GM18517 (cell line): ENCODE data around the gene ARFGEF2.
"Not testable (repeated sequence)": the region's sequence is repeated elsewhere in the genome, so short reads cannot be mapped to it uniquely, and the experiment has no call there.

Experiments
- ATAC-seq: cut with Tn5 transposase; IDR thresholded peaks from one replicate; pipeline ENCODE4 v1.9.1; 2021; ENCODE audit warnings: mild to moderate bottlenecking, moderate library complexity; ENCODE audit not compliant: unreplicated experiment

Gene ARFGEF2

GRCh38 chr20:48926821-48927220 lies 5.3 kb downstream of the ARFGEF2 start:
- no peak for ATAC-seq

DNA sequence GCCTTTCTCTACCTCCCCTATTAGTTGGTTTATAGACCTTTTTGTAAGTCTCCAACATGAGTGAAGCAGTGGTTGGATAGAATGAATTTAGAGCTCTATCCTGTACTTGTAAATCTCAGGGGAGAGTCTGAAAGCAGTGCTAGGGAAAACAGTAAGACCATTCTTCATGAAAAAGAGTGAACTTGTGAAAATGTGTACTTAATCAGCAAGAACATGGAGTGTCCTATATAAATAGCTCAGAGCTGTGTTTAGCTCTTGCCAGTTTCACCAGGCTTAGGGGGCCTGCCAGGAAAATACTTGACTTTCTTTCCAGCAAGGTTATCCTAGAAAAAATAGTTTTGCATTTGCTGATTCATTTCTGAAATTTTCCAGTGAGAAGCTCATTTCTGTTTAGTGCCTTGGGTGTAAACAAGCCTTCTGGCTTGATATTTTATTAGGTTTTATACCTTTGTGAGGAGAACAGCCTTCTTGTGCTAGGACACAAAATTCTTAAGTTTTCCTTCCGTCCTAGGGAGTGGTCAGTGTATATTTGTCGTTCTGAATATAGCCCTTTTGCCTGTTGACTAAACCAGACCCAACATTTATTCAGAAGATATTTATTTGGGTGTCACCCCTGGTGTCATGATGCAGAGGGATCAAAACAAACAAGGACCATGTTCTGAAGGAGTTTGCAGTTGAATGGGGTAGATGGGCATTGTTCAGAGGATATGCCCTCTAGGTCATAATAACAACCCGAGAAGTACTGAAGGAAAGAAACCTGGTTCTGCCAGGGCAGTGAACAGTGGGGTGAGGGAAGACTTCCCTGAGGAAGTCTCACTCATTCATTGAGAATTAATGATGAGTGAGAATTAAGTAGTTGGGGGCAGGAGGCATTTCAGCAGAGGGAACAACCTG lies 7.6 kb downstream of the ARFGEF2 start:
- no peak for ATAC-seq

- ATAC-seq = no peak
These were observed 8.5 kb downstream of the ARFGEF2 start for GRCh38 chr20:48930035-48930434.

DNA sequence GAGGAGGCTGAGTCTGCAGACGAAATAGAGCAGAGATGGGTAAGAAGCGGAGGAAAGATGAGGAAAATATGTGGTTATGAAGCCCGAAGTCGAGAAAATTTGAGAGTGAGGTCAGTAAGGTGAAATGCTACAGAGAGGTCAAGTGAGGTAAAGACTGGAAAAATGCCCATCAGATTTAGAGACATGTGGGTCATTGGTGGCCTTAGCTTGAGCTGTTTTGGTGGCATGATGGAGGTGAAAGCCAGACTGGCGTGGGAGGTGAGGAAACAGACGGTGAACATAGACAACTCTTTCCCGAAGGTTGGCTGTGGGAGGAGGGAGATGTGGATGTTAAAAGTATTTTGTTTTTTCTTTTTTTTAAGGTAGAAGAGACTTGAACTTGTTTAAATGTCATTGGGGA lies 9.4 kb downstream of the ARFGEF2 start:
- no peak for ATAC-seq

- no peak for ATAC-seq
These were observed 10.2 kb downstream of the ARFGEF2 start for GRCh38 chr20:48931527-48932374.

DNA sequence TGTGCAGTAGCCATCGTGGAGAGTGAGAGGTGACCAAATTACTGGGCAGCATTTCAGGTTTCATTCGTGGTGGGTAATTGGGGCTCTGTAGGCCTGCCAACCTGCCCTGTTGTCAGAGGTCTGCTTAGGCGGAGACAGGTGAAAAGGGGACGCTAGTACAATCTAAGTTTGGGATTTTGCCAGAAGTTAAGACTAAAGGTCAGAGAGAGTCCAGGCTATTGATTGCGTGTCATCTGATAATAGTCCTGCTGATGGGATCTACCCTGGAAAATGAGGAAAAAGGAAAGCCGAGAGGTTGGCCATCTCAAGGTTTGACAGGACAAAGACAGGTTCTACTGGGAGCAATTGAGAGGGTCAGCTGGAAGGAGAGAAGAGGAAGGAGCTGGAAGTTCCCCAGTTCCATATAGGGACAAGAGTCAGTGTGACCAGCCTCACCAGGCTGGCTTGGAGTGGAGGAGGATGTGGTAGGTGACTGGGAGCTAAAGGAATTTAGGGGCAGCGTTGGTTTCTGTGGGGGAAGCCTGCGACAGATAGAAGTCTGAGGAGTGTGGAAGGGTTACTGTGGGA lies 10.9 kb downstream of the ARFGEF2 start:
- no peak for ATAC-seq

DNA sequence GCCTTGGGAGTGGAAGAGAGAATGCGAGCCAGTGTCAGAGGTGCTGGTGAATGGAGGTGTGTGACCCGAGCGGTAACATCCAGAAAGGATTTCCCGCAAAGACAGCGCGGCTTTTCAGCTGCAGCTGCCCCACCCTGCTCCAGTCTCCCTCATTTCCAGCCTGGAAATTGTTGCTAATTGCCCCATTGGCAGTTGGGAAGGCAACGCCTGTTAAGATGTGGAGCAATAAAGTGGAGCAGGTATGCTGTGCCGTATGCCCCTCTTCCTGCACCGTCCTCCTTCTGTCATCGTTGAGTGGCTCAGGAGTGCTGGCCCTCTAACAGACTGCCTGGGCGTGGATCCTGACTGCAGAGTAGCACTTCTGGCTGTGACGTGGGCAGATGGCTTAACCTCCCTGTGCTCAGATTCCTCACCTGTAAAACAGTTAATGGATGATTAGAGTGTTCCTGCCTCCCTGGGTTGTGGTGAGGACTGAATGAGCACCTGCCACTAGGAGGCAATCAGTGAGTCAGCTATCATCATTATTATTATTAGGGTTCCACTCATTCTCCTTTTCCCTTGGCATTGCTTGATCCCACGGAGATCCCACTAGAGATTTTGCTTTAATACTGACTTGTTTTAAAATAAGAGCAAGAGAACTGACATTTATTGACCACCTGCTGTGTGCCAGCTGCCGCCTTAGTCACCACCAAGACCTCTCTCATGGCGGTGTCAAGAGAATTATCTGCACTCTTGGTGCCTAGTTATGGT lies 11.7 kb downstream of the ARFGEF2 start:
- ATAC-seq = no peak

DNA sequence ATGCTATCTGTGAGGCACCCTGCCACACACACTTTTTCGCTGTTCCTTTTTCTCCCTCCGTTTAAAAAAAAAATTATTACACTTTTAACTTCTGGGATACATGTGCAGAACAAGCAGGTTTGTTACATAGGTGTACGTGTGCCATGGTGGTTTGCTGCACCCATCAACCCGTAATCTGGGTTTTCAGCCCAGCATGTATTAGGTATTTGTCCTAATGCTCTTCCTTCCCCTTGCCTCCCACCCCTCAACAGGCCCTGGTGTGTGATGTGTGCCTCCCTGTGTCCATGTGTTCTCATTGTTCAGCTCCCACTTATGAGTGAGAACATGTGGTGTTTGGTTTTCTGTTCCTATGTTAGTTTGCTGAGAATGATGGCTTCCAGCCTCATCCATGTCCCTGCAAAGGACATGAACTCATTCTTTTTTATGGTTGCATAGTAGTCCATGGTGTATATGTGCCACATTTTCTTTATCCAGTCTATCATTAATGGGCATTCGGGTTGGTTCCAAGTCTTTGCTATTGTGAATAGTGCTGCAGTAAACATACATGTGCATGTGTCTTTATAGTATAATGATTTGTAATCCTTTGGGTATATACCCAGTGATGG lies 12.9 kb downstream of the ARFGEF2 start:
- ATAC-seq = not testable (repeated sequence)

DNA sequence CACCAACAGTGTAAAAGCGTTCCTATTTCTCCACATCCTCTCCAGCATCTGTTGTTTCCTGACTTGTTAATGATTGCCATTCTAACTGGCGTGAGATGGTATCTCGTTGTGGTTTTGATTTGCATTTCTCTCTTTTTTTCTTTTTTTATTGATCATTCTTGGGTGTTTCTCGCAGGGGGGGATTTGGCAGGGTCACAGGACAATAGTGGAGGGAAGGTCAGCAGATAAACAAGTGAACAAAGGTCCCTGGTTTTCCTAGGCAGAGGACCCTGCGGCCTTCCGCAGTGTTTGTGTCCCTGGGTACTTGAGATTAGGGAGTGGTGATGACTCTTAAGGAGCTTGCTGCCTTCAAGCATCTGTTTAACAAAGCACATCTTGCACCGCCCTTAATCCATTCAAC lies 13.5 kb downstream of the ARFGEF2 start:
- ATAC-seq = not testable (repeated sequence)

DNA sequence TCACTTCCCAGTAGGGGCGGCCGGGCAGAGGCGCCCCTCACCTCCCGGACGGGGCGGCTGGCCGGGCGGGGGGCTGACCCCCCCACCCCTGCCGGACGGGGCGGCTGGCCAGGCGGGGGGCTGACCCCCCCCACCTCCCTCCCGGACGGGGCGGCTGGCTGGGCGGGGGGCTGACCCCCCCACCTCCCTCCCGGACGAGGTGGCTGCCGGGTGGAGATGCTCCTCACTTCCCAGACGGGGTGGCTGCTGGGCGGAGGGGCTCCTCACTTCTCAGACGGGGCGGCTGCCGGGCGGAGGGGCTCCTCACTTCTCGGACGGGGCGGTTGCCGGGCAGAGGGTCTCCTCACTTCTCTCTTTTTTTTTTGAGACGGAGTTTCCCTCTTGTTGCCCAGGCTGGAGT lies 14.7 kb downstream of the ARFGEF2 start:
- not testable (repeated sequence) for ATAC-seq

- ATAC-seq = no peak
These were observed 16.2 kb downstream of the ARFGEF2 start for GRCh38 chr20:48937674-48938073.

- ATAC-seq = no peak
These were observed 17.2 kb downstream of the ARFGEF2 start for GRCh38 chr20:48938670-48939069.

GRCh38 chr20:48940170-48940569 lies 18.7 kb downstream of the ARFGEF2 start:
- no peak for ATAC-seq

- no peak for ATAC-seq
These were observed 20.0 kb downstream of the ARFGEF2 start for GRCh38 chr20:48941467-48941866.

DNA sequence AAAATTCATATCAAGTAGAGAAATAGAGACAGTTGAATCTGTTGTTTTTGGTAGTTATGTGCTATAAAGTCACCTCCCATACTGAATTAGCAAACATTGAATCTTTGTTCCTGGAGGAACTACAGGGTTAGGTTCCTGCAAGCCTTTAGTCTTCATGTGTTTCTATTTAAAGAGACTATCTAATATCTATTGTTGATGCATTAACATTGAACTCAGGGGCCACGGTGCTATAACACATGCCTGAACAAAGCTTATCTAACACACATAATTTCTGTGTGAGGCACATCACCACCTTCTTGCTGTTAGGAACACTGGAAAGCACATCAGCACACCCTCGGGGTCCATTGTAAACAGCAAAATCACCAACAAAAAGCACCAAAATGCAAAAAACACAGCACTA lies 21.2 kb downstream of the ARFGEF2 start:
- ATAC-seq = no peak

DNA sequence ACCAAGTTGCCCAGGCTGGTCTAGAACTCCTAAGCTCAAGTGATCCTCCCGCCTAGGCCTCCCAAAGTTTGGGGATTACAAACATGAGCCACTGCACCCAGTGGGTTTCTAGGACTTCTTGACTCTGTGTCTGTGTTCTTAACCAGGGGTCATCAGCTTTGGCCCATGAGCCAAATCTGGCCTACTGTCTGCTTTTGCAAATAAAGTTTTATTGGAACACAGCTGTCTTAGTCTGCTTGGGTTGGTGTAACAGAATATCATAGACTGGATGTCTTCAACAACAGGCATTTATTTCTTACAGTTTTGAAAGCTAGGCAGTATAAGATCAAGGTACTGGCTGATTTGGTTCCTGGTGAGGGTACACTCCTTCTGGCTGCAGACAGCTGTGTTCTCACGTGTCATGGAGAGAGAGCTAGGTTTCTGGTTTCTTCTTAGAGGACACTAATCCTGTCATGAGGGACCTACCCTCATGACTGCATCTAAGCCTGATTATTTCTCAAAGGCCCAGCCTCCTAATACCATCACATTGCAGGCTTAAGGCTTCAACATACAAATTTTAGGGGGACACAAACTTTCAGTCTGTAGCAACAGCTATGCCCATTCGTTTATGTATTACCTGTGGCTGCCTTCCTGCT lies 23.3 kb downstream of the ARFGEF2 start:
- no peak for ATAC-seq

DNA sequence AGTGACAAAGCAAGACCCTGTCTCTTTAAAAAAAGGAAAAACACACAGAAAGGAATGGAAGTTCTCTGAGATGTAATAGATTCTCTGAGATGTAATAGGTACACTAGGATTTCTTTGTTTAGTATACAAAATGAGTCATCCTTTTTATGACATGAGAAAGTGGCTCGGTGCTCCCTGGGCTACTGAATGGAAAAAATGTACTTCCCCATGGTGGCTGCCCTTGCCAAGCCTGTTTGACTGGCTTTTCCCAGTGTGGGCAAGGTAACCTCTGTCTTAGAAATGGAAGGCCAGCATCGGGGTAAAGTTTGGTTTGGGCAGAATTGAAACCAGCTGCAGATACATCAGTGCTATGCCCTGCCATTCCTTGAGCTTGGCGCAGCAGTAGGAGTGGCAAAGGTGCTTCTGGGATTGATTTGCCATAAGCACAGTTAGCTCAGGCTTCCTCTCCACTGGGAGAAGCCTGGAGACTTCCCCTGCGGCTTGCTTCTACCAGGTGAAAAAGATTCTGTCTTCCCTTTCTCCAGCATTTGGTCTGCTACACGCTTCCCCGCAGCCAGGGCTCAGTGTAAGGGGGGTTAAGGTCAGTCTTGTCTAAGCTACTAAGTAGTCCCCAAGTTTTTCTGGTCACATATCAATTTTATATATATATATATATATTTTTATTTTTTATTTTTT lies 24.5 kb downstream of the ARFGEF2 start:
- no peak for ATAC-seq

- no peak for ATAC-seq
These were observed 27.1 kb downstream of the ARFGEF2 start for GRCh38 chr20:48948612-48949011.
